ENCODE data around the gene SNX32. TPM values are rescaled to one million over a fixed set of nuclear protein-coding genes. Genes with fewer than 3 reads are reported as not detected.

SNX32 gene
- total RNA-seq, 2 donors from 2014 or later, result 1.5 to 4.3 TPM

GRCh38 chr11:65802841-65803240 is 30.9 kb upstream of the SNX32 start:
- Histone ChIP-seq H3K27ac (ENCODE audit: low read depth, low read length) (no peak overlapping the region), H3K36me3 (ENCODE audit: control insufficient read depth, insufficient read depth, low read length) (no peaks in the 10 kb centered on the region), H3K9ac (ENCODE audit: extremely low read depth, low read length, poor library complexity, severe bottlenecking) (no peak overlapping the region), H3K4me1 (ENCODE audit: control insufficient read depth, insufficient read depth, low read length) (no peaks in the 10 kb centered on the region), H3K4me3 (ENCODE audit: low read length) (no peak overlapping the region), H3K9me3 (ENCODE audit: control insufficient read depth, low read length) (no peaks in the 10 kb centered on the region), H3K27me3 (ENCODE audit: control insufficient read depth, insufficient read depth, low read length, poor library complexity, severe bottlenecking) (no peaks in the 10 kb centered on the region)
- H3K4me1 Mint-ChIP-seq, result peaks cover 4% of the 10 kb centered on the region
- peaks cover 14% of the 10 kb centered on the region for H3K27me3 Mint-ChIP-seq (ENCODE audit: insufficient read depth)
- no peaks in the 10 kb centered on the region for H3K9me3 Mint-ChIP-seq
- no peaks in the 10 kb centered on the region for H3K36me3 Mint-ChIP-seq (ENCODE audit: low read depth)
- no peak for TF ChIP-seq CTCF (conservative IDR thresholded peaks at IDR 0.05)
- WGBS, 2 experiments (ENCODE audit: insufficient coverage in 1 of 2, insufficient read length in 1 of 2), result 73 to 84% methylated on average over 3 to 9 of the region's 9 CpGs
- DNase-seq, result no peak
- no peak overlapping the region for H3K4me3 Mint-ChIP-seq
- no peak overlapping the region for H3K27ac Mint-ChIP-seq

DNA sequence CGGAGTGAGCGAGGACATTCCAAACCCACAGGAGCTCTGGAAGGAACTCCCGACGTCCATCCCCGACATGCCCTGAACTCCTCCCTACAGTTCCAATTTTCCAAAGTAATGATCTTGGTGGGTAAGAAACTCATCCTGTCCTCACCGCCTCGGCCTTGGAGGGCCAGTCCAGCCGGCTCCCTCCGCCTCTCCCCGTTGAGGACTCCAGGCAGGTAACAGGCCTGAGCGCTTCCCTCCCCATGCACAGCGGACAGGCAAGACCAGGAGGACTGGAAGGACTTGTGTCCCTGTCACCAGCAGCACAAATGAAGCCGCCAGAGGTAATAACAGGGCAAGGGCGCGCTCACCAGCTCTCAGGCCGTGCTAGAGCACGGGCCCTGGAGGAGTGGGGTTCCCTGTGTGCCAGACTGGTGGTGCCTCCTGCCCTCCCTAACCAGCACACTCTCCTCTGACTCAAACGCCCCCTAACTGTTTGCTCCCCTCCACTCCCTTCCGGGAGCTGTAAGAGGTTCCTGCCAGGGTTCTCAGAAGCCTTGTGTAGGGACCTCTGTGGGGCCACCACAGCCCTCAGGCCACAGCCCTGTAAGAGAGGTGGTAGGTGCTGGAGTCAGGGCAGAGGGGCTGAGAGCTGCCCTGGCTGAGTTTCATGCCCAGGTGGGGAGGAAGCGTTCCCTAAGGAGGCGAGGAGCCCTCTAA is 29.8 kb upstream of the SNX32 start:
- Histone ChIP-seq H3K27ac (ENCODE audit: low read depth, low read length) (no peak overlapping the region), H3K4me1 (ENCODE audit: control insufficient read depth, insufficient read depth, low read length) (no peaks in the 10 kb centered on the region), H3K9me3 (ENCODE audit: control insufficient read depth, low read length) (no peaks in the 10 kb centered on the region), H3K4me3 (ENCODE audit: low read length) (no peak overlapping the region), H3K9ac (ENCODE audit: extremely low read depth, low read length, poor library complexity, severe bottlenecking) (no peak overlapping the region), H3K27me3 (ENCODE audit: control insufficient read depth, insufficient read depth, low read length, poor library complexity, severe bottlenecking) (peaks cover 8% of the 10 kb centered on the region), H3K36me3 (ENCODE audit: control insufficient read depth, insufficient read depth, low read length) (no peaks in the 10 kb centered on the region)
- peaks cover 23% of the 10 kb centered on the region for H3K27me3 Mint-ChIP-seq (ENCODE audit: insufficient read depth)
- no peak overlapping the region for H3K27ac Mint-ChIP-seq
- 87 to 90% methylated on average over 15 to 21 of the region's 21 CpGs for WGBS, 2 experiments (ENCODE audit: insufficient coverage in 1 of 2, insufficient read length in 1 of 2)
- no peaks in the 10 kb centered on the region for H3K9me3 Mint-ChIP-seq
- no peak for DNase-seq
- no peak overlapping the region for H3K4me3 Mint-ChIP-seq
- H3K4me1 Mint-ChIP-seq, result peaks cover 3% of the 10 kb centered on the region
- H3K36me3 Mint-ChIP-seq (ENCODE audit: low read depth), result no peaks in the 10 kb centered on the region
- no peak for TF ChIP-seq CTCF (conservative IDR thresholded peaks at IDR 0.05)

DNA sequence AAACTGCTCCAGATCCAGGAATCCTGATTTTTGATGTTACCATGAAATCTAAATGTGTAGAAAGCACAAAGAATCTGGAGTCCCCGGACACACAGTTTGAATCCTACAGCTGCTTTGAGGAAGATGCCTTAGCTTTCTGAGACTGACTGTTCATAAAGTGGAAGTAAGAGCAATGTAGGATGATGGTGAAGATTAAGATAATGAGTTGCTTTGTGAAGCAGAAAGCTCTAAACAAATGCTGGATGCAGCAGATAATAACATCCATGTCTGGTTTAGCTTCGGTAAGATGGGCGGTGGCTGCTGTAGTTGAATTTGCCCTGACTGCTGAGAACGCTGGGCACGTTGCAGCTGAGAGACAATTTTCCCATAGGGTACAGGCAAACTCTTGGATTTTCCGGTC is 26.8 kb upstream of the SNX32 start:
- H3K27me3 ChIP-seq (ENCODE audit: control insufficient read depth, insufficient read depth, low read length, poor library complexity, severe bottlenecking), result peaks cover 8% of the 10 kb centered on the region
- H3K4me1 ChIP-seq (ENCODE audit: control insufficient read depth, insufficient read depth, low read length), result no peaks in the 10 kb centered on the region
- 86 to 91% methylated on average over 6 of the region's 6 CpGs for WGBS, 2 experiments (ENCODE audit: insufficient coverage in 1 of 2, insufficient read length in 1 of 2)
- no peak overlapping the region for H3K27ac ChIP-seq (ENCODE audit: low read depth, low read length)
- H3K4me1 Mint-ChIP-seq, result peaks cover 3% of the 10 kb centered on the region
- no peaks in the 10 kb centered on the region for H3K9me3 ChIP-seq (ENCODE audit: control insufficient read depth, low read length)
- H3K4me3 ChIP-seq (ENCODE audit: low read length), result no peak overlapping the region
- H3K27ac Mint-ChIP-seq, result no peak overlapping the region
- no peak for TF ChIP-seq CTCF (conservative IDR thresholded peaks at IDR 0.05)
- DNase-seq, result no peak
- peaks cover 38% of the 10 kb centered on the region for H3K27me3 Mint-ChIP-seq (ENCODE audit: insufficient read depth)
- no peaks in the 10 kb centered on the region for H3K36me3 Mint-ChIP-seq (ENCODE audit: low read depth)
- no peak overlapping the region for H3K4me3 Mint-ChIP-seq
- H3K9ac ChIP-seq (ENCODE audit: extremely low read depth, low read length, poor library complexity, severe bottlenecking), result no peak overlapping the region
- H3K36me3 ChIP-seq (ENCODE audit: control insufficient read depth, insufficient read depth, low read length), result no peaks in the 10 kb centered on the region
- no peaks in the 10 kb centered on the region for H3K9me3 Mint-ChIP-seq
